ENCODE results near the gene CUX1.

Gene CUX1

GRCh38 chr7:102302025-102302424, 484.6 kb downstream of the CUX1 start:
- TF ChIP-seq PPARA (CRISPR knock-in tag; IDR thresholded peaks at IDR 0.05; ENCODE audit: borderline replicate concordance) (no peak), ZFP3 (CRISPR knock-in tag; IDR thresholded peaks at IDR 0.05) (no peak), OSR1 (CRISPR knock-in tag; IDR thresholded peaks at IDR 0.05) (no peak), CSDC2 (CRISPR knock-in tag; IDR thresholded peaks at IDR 0.05) (no peak), ESRRG (CRISPR knock-in tag; IDR thresholded peaks at IDR 0.05) (no peak), ZFP30 (CRISPR knock-in tag; IDR thresholded peaks at IDR 0.05) (no peak), ZNF70 (CRISPR knock-in tag; IDR thresholded peaks at IDR 0.05) (no peak), TOX (CRISPR knock-in tag; IDR thresholded peaks at IDR 0.05; ENCODE audit: borderline replicate concordance) (no peak), CSRNP3 (CRISPR knock-in tag; IDR thresholded peaks at IDR 0.05) (no peak), ZNF565 (CRISPR knock-in tag; conservative IDR thresholded peaks at IDR 0.05; ENCODE audit: low read depth) (no peak), ISL1 (CRISPR knock-in tag; IDR thresholded peaks at IDR 0.05) (no peak), CREB5 (CRISPR knock-in tag; IDR thresholded peaks at IDR 0.05; ENCODE audit: low read depth) (no peak), ARNTL (CRISPR knock-in tag; IDR thresholded peaks at IDR 0.05; ENCODE audit: borderline replicate concordance, low read depth) (no peak), POU6F1 (CRISPR knock-in tag; IDR thresholded peaks at IDR 0.05; ENCODE audit: borderline replicate concordance, low read depth) (no peak), ZNF8 (CRISPR knock-in tag; IDR thresholded peaks at IDR 0.05) (no peak), BACH2 (CRISPR knock-in tag; IDR thresholded peaks at IDR 0.05; ENCODE audit: borderline replicate concordance) (no peak), GLIS3 (CRISPR knock-in tag; IDR thresholded peaks at IDR 0.05) (no peak), ZC3H10 (CRISPR knock-in tag; IDR thresholded peaks at IDR 0.05) (no peak), TCF4 (CRISPR knock-in tag; IDR thresholded peaks at IDR 0.05; ENCODE audit: borderline replicate concordance) (no peak), PATZ1 (CRISPR knock-in tag; IDR thresholded peaks at IDR 0.05; ENCODE audit: borderline replicate concordance) (no peak)

GRCh38 chr7:102303669-102304422, 486.4 kb downstream of the CUX1 start:
- TF ChIP-seq POU6F1 (CRISPR knock-in tag; IDR thresholded peaks at IDR 0.05; ENCODE audit: borderline replicate concordance, low read depth) (no peak), TOX (CRISPR knock-in tag; IDR thresholded peaks at IDR 0.05; ENCODE audit: borderline replicate concordance) (no peak)

More at GRCh38 chr7:102302025-102302424, 484.6 kb downstream of the CUX1 start:
- no peak for ATAC-seq

GRCh38 chr7:102304668-102305067, 487.2 kb downstream of the CUX1 start:
- no peak; the same call in 2 of the 3 replicates for ATAC-seq
- TF ChIP-seq BACH2 (CRISPR knock-in tag; IDR thresholded peaks at IDR 0.05; ENCODE audit: borderline replicate concordance) (no peak), ZNF8 (CRISPR knock-in tag; IDR thresholded peaks at IDR 0.05) (no peak), ISL1 (CRISPR knock-in tag; IDR thresholded peaks at IDR 0.05) (no peak), ZNF70 (CRISPR knock-in tag; IDR thresholded peaks at IDR 0.05) (no peak), CREB5 (CRISPR knock-in tag; IDR thresholded peaks at IDR 0.05; ENCODE audit: low read depth) (no peak), ZNF565 (CRISPR knock-in tag; conservative IDR thresholded peaks at IDR 0.05; ENCODE audit: low read depth) (no peak), RARB (CRISPR knock-in tag; IDR thresholded peaks at IDR 0.05) (no peak), OSR1 (CRISPR knock-in tag; IDR thresholded peaks at IDR 0.05) (no peak), ZFP3 (CRISPR knock-in tag; IDR thresholded peaks at IDR 0.05) (no peak), CSRNP3 (CRISPR knock-in tag; IDR thresholded peaks at IDR 0.05) (no peak), TOX (CRISPR knock-in tag; IDR thresholded peaks at IDR 0.05; ENCODE audit: borderline replicate concordance) (no peak), POU6F1 (CRISPR knock-in tag; IDR thresholded peaks at IDR 0.05; ENCODE audit: borderline replicate concordance, low read depth) (no peak), ZFP30 (CRISPR knock-in tag; IDR thresholded peaks at IDR 0.05) (no peak)

More at GRCh38 chr7:102303669-102304422, 486.4 kb downstream of the CUX1 start:
- peak; percentile 31; the same call in 1 of the 3 replicates for ATAC-seq

Measured in SK-N-SH treated with all-trans-retinoic acid at 6 μM for 48 hours (cell line).